BLaER1 (cell line): ENCODE measurements around the gene TDG.

Experiments used
- H3K27ac ChIP-seq: shearing (Covaris generic); formaldehyde crosslinking; 2 replicates; pipeline ENCODE4 v1.8.1; 2022
- H3K27me3 ChIP-seq: shearing (Covaris generic); formaldehyde crosslinking; 2 replicates; pipeline ENCODE4 v1.8.1; 2022
- H3K36me3 ChIP-seq: shearing (Covaris generic); formaldehyde crosslinking; 2 replicates; pipeline ENCODE4 v1.8.1; 2022
- H3K4me1 ChIP-seq: shearing (Covaris generic); formaldehyde crosslinking; 2 replicates; pipeline ENCODE4 v1.8.1; 2022
- H3K4me2 ChIP-seq: shearing (Covaris generic); formaldehyde crosslinking; 2 replicates; pipeline ENCODE4 v1.8.1; 2022
- H3K4me3 ChIP-seq: shearing (Covaris generic); formaldehyde crosslinking; 2 replicates; pipeline ENCODE4 v1.8.1; 2022
- H3K9ac ChIP-seq: shearing (Covaris generic); formaldehyde crosslinking; 2 replicates; pipeline ENCODE4 v1.8.1; 2022
- H3K9me3 ChIP-seq: shearing (Covaris generic); formaldehyde crosslinking; 2 replicates; pipeline ENCODE4 v1.8.1; 2022
- H4K20me1 ChIP-seq: shearing (Covaris generic); formaldehyde crosslinking; 2 replicates; pipeline ENCODE4 v1.8.1; 2022
- Cebpa-rat ChIP-seq: shearing (Covaris generic); IDR thresholded peaks from 2 replicates; pipeline ENCODE4 v1.8.1; 2022

The TDG gene

GRCh38 chr12:103933237-103933636 lies 32.4 kb upstream of the TDG start:
- Histone ChIP-seq H3K27ac (no peak overlapping the region), H3K4me1 (peaks cover 51% of the 10 kb centered on the region), H3K36me3 (peaks cover 64% of the 10 kb centered on the region), H3K9ac (no peak overlapping the region), H3K9me3 (no peaks in the 10 kb centered on the region), H3K4me2 (peak overlapping the region; percentile 92), H3K27me3 (no peaks in the 10 kb centered on the region), H4K20me1 (peaks cover 71% of the 10 kb centered on the region), H3K4me3 (no peak overlapping the region)
- TF ChIP-seq Cebpa-rat: no peak

- peaks cover 98% of the 10 kb centered on the region for H3K36me3 ChIP-seq
- no peak overlapping the region for H3K4me3 ChIP-seq
- H3K27me3 ChIP-seq: no peaks in the 10 kb centered on the region
- H3K9ac ChIP-seq: no peak overlapping the region
- H3K9me3 ChIP-seq: no peaks in the 10 kb centered on the region
- H4K20me1 ChIP-seq: peaks cover 81% of the 10 kb centered on the region
- no peak for TF ChIP-seq Cebpa-rat
- H3K4me2 ChIP-seq: no peak overlapping the region
- no peak overlapping the region for H3K27ac ChIP-seq
- peaks cover 40% of the 10 kb centered on the region for H3K4me1 ChIP-seq
Measured at GRCh38 chr12:103936679-103937078, 29.0 kb upstream of the TDG start.

GRCh38 chr12:103944964-103945363 lies 20.7 kb upstream of the TDG start:
- no peak overlapping the region for H3K4me2 ChIP-seq
- no peak overlapping the region for H3K27ac ChIP-seq
- no peaks in the 10 kb centered on the region for H3K27me3 ChIP-seq
- H4K20me1 ChIP-seq: peaks cover 64% of the 10 kb centered on the region
- no peak for TF ChIP-seq Cebpa-rat
- H3K4me1 ChIP-seq: no peaks in the 10 kb centered on the region
- H3K9me3 ChIP-seq: no peaks in the 10 kb centered on the region
- H3K4me3 ChIP-seq: no peak overlapping the region
- H3K36me3 ChIP-seq: peaks cover 100% of the 10 kb centered on the region
- no peak overlapping the region for H3K9ac ChIP-seq

GRCh38 chr12:103947871-103948555 lies 17.7 kb upstream of the TDG start:
- H3K4me3 ChIP-seq: no peak overlapping the region
- H3K4me1 ChIP-seq: no peaks in the 10 kb centered on the region
- TF ChIP-seq Cebpa-rat: no peak
- peaks cover 100% of the 10 kb centered on the region for H3K36me3 ChIP-seq
- H3K27ac ChIP-seq: no peak overlapping the region
- peaks cover 67% of the 10 kb centered on the region for H4K20me1 ChIP-seq
- no peak overlapping the region for H3K4me2 ChIP-seq
- H3K9me3 ChIP-seq: no peaks in the 10 kb centered on the region
- H3K9ac ChIP-seq: no peak overlapping the region
- H3K27me3 ChIP-seq: no peaks in the 10 kb centered on the region

GRCh38 chr12:103948746-103949406 lies 16.8 kb upstream of the TDG start:
- Histone ChIP-seq H3K27me3 (no peaks in the 10 kb centered on the region), H3K4me1 (no peaks in the 10 kb centered on the region), H4K20me1 (peaks cover 65% of the 10 kb centered on the region), H3K4me3 (no peak overlapping the region), H3K9ac (no peak overlapping the region), H3K4me2 (no peak overlapping the region), H3K27ac (no peak overlapping the region), H3K36me3 (peaks cover 100% of the 10 kb centered on the region), H3K9me3 (no peaks in the 10 kb centered on the region)
- no peak for TF ChIP-seq Cebpa-rat

GRCh38 chr12:103952497-103952896 lies 13.2 kb upstream of the TDG start:
- Histone ChIP-seq H3K36me3 (peaks cover 78% of the 10 kb centered on the region), H3K9ac (0 out of 2 replicates have a peak overlapping the region, but pooled peaks have one; percentile 12), H4K20me1 (peaks cover 36% of the 10 kb centered on the region), H3K4me1 (peaks cover 18% of the 10 kb centered on the region), H3K27me3 (no peaks in the 10 kb centered on the region), H3K4me3 (no peak overlapping the region), H3K9me3 (no peaks in the 10 kb centered on the region), H3K27ac (no peak overlapping the region), H3K4me2 (no peak overlapping the region)
- TF ChIP-seq Cebpa-rat: no peak

GRCh38 chr12:103955811-103956508 lies 9.7 kb upstream of the TDG start:
- no peak for TF ChIP-seq Cebpa-rat
- H3K4me2 ChIP-seq: peak overlapping the region; percentile 84
- H4K20me1 ChIP-seq: peaks cover 27% of the 10 kb centered on the region
- peak overlapping the region; percentile 90 for H3K4me3 ChIP-seq
- peaks cover 26% of the 10 kb centered on the region for H3K4me1 ChIP-seq
- peaks cover 43% of the 10 kb centered on the region for H3K36me3 ChIP-seq
- peak overlapping the region; percentile 93 for H3K9ac ChIP-seq
- no peaks in the 10 kb centered on the region for H3K9me3 ChIP-seq
- H3K27ac ChIP-seq: peak overlapping the region; percentile 88
- H3K27me3 ChIP-seq: no peaks in the 10 kb centered on the region

- Histone ChIP-seq H3K4me1 (peaks cover 26% of the 10 kb centered on the region), H3K9me3 (no peaks in the 10 kb centered on the region), H3K9ac (peak overlapping the region; percentile 93), H3K27ac (peak overlapping the region; percentile 88), H3K4me2 (peak overlapping the region; percentile 84), H3K27me3 (no peaks in the 10 kb centered on the region), H4K20me1 (peaks cover 21% of the 10 kb centered on the region), H3K4me3 (peak overlapping the region; percentile 90), H3K36me3 (peaks cover 37% of the 10 kb centered on the region)
- no peak for TF ChIP-seq Cebpa-rat
Measured at GRCh38 chr12:103956509-103957027, 9.1 kb upstream of the TDG start.

GRCh38 chr12:103957865-103958388 lies 7.7 kb upstream of the TDG start:
- Histone ChIP-seq H3K27me3 (no peaks in the 10 kb centered on the region), H3K36me3 (peaks cover 24% of the 10 kb centered on the region), H3K9ac (peak overlapping the region; percentile 93), H3K4me2 (peak overlapping the region; percentile 84), H3K4me1 (peaks cover 31% of the 10 kb centered on the region), H3K27ac (peak overlapping the region; percentile 88), H4K20me1 (peaks cover 8% of the 10 kb centered on the region), H3K9me3 (no peaks in the 10 kb centered on the region), H3K4me3 (peak overlapping the region; percentile 90)
- no peak for TF ChIP-seq Cebpa-rat
